LNCAP (cell line): Measurements from ENCODE around the gene CCT6B.

Experiments used
- CTCF ChIP-seq: fragments of 450-650 bp; IDR thresholded peaks from 2 replicates; pipeline ENCODE4 v1.5.1; 2017; ENCODE audit warnings: mild to moderate bottlenecking

CCT6B gene

GRCh38 chr17:34961093-34961911, at the start of gene CCT6B, which contains the start of gene ZNF830:
TSS of gene CCT6B (minus strand) at chr17:34961460. CDS start at chr17:34961393, 67 bp downstream.
TSS of gene ZNF830 (plus strand) at chr17:34961540. CDS start at chr17:34961567, 27 bp downstream.
- no peak for TF ChIP-seq CTCF

GRCh38 chr17:35010093-35010492, 48.8 kb upstream of the CCT6B start:
- no peak for TF ChIP-seq CTCF

- TF ChIP-seq CTCF: no peak
These were observed 45.7 kb upstream of the CCT6B start for GRCh38 chr17:35006961-35007360.

- no peak for TF ChIP-seq CTCF
These were observed 45.1 kb upstream of the CCT6B start for GRCh38 chr17:35006345-35006744.

GRCh38 chr17:35003778-35004177, 42.5 kb upstream of the CCT6B start:
- TF ChIP-seq CTCF: no peak

GRCh38 chr17:35002876-35003551, 41.8 kb upstream of the CCT6B start:
- TF ChIP-seq CTCF: no peak

GRCh38 chr17:35001549-35001948, 40.3 kb upstream of the CCT6B start:
- TF ChIP-seq CTCF: no peak
